HL-60 (cell line): ENCODE results near the gene PPP1R14C.

Source experiments
- GABPA ChIP-seq: IDR thresholded peaks from 2 replicates; pipeline ENCODE4 v1.6.1; 2012; ENCODE audit warnings: low read depth
- POLR2AphosphoS5 ChIP-seq: IDR thresholded peaks from 2 replicates; pipeline ENCODE4 v1.6.1; 2012; ENCODE audit warnings: low read depth
- TF ChIP-seq, protein P1 (sequence below): IDR thresholded peaks from one replicate; pipeline ENCODE4 v1.5.1; 2011; ENCODE audit warnings: low read length, control low read depth, inconsistent platforms; ENCODE audit not compliant: insufficient read depth
- TF ChIP-seq, protein P2 (sequence below): IDR thresholded peaks from 2 replicates; pipeline ENCODE4 v1.6.1; 2012; ENCODE audit warnings: low read depth; ENCODE audit not compliant: insufficient replicate concordance

GRCh38 chr6:150163970-150164369 is 21.1 kb downstream of the PPP1R14C start:
- no peak for TF ChIP-seq POLR2AphosphoS5
- TF ChIP-seq, protein P1, sequence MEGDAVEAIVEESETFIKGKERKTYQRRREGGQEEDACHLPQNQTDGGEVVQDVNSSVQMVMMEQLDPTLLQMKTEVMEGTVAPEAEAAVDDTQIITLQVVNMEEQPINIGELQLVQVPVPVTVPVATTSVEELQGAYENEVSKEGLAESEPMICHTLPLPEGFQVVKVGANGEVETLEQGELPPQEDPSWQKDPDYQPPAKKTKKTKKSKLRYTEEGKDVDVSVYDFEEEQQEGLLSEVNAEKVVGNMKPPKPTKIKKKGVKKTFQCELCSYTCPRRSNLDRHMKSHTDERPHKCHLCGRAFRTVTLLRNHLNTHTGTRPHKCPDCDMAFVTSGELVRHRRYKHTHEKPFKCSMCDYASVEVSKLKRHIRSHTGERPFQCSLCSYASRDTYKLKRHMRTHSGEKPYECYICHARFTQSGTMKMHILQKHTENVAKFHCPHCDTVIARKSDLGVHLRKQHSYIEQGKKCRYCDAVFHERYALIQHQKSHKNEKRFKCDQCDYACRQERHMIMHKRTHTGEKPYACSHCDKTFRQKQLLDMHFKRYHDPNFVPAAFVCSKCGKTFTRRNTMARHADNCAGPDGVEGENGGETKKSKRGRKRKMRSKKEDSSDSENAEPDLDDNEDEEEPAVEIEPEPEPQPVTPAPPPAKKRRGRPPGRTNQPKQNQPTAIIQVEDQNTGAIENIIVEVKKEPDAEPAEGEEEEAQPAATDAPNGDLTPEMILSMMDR = no peak
- TF ChIP-seq GABPA = no peak
- TF ChIP-seq, protein P2, sequence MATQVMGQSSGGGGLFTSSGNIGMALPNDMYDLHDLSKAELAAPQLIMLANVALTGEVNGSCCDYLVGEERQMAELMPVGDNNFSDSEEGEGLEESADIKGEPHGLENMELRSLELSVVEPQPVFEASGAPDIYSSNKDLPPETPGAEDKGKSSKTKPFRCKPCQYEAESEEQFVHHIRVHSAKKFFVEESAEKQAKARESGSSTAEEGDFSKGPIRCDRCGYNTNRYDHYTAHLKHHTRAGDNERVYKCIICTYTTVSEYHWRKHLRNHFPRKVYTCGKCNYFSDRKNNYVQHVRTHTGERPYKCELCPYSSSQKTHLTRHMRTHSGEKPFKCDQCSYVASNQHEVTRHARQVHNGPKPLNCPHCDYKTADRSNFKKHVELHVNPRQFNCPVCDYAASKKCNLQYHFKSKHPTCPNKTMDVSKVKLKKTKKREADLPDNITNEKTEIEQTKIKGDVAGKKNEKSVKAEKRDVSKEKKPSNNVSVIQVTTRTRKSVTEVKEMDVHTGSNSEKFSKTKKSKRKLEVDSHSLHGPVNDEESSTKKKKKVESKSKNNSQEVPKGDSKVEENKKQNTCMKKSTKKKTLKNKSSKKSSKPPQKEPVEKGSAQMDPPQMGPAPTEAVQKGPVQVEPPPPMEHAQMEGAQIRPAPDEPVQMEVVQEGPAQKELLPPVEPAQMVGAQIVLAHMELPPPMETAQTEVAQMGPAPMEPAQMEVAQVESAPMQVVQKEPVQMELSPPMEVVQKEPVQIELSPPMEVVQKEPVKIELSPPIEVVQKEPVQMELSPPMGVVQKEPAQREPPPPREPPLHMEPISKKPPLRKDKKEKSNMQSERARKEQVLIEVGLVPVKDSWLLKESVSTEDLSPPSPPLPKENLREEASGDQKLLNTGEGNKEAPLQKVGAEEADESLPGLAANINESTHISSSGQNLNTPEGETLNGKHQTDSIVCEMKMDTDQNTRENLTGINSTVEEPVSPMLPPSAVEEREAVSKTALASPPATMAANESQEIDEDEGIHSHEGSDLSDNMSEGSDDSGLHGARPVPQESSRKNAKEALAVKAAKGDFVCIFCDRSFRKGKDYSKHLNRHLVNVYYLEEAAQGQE = no peak
